Liver (tissue), 3 donors: ENCODE data around the gene HELZ2.
"Not testable (repeated sequence)": the region's sequence is repeated elsewhere in the genome, so short reads cannot be mapped to it uniquely, and the experiment has no call there.

Source experiments
- ATF3 ChIP-seq: IDR thresholded peaks from 2 replicates; pipeline ENCODE4 v1.6.1; 2016; ENCODE audit warnings: antibody characterized with exemption
- CTCF ChIP-seq: fragments of 150-350 bp; IDR thresholded peaks from 2 replicates; pipeline ENCODE4 v1.5.1; 2017; ENCODE audit warnings: improper control_type of control experiment, low read depth, low read length; ENCODE audit not compliant: missing input control
- FOXA1 ChIP-seq: IDR thresholded peaks from 2 replicates; pipeline ENCODE4 v1.6.1; 2016; ENCODE audit warnings: antibody characterized with exemption
- FOXA2 ChIP-seq: IDR thresholded peaks from 2 replicates; pipeline ENCODE4 v1.6.1; 2016; ENCODE audit warnings: antibody characterized with exemption
- JUND ChIP-seq, 2 donors: IDR thresholded peaks; 2 replicates each; pipeline ENCODE4 v1.6.1; 2016; ENCODE audit warnings: antibody characterized with exemption in 2 of 2
- MAX ChIP-seq: IDR thresholded peaks from 2 replicates; pipeline ENCODE4 v1.6.1; 2016; ENCODE audit warnings: antibody characterized with exemption
- REST ChIP-seq: IDR thresholded peaks from 2 replicates; pipeline ENCODE4 v1.6.1; 2016; ENCODE audit warnings: antibody characterized with exemption, mild to moderate bottlenecking
- RXRA ChIP-seq, 2 donors: IDR thresholded peaks; 2 replicates each; pipeline ENCODE4 v1.6.1; 2017 to 2018; ENCODE audit warnings: antibody characterized with exemption in 2 of 2, mild to moderate bottlenecking in 1 of 2
- TAF1 ChIP-seq: conservative IDR thresholded peaks from 2 replicates; pipeline ENCODE4 v1.6.1; 2016; ENCODE audit warnings: antibody characterized with exemption, mild to moderate bottlenecking
- YY1 ChIP-seq: IDR thresholded peaks from 2 replicates; pipeline ENCODE4 v1.6.1; 2016; ENCODE audit warnings: antibody characterized with exemption, mild to moderate bottlenecking
- ZBTB33 ChIP-seq: IDR thresholded peaks from 2 replicates; pipeline ENCODE4 v1.6.1; 2016; ENCODE audit warnings: antibody characterized with exemption
- donor health status: healthy.
- donor health status: healthy.

- peak; percentile 14 for TF ChIP-seq CTCF
- TF ChIP-seq MAX; JUND (IDR thresholded peaks at IDR 0.05); TAF1; FOXA2; REST; YY1; RXRA (IDR thresholded peaks at IDR 0.05); ATF3; ZBTB33; FOXA1: not testable (repeated sequence)
Observed at GRCh38 chr20:63613863-63614594, 40.0 kb upstream of the HELZ2 start.
